Glutamatergic neuron (in vitro differentiated cells): ENCODE data around the gene WDFY1. TPM values are rescaled to one million over a fixed set of nuclear protein-coding genes. Genes with fewer than 3 reads are reported as not detected.

ENCODE experiments used
- DNase-seq: peaks from one replicate; pipeline ENCODE4 v3.0.0; 2022
- H3K27ac Mint-ChIP-seq: one replicate; pipeline ENCODE4 v1.8.0; 2020; ENCODE audit warnings: mild to moderate bottlenecking, mixed read lengths, inconsistent platforms; ENCODE audit not compliant: unreplicated experiment
- H3K27me3 Mint-ChIP-seq: one replicate; pipeline ENCODE4 v1.8.0; 2020; ENCODE audit warnings: mild to moderate bottlenecking, moderate library complexity, mixed read lengths, inconsistent platforms; ENCODE audit not compliant: unreplicated experiment
- H3K36me3 Mint-ChIP-seq: one replicate; pipeline ENCODE4 v1.8.0; 2020; ENCODE audit warnings: mild to moderate bottlenecking, mixed read lengths, inconsistent platforms; ENCODE audit not compliant: unreplicated experiment
- H3K4me1 Mint-ChIP-seq: one replicate; pipeline ENCODE4 v1.8.0; 2020; ENCODE audit warnings: mild to moderate bottlenecking, low read depth, mixed read lengths, inconsistent platforms; ENCODE audit not compliant: unreplicated experiment
- H3K4me3 Mint-ChIP-seq: one replicate; pipeline ENCODE4 v1.8.0; 2020; ENCODE audit warnings: mild to moderate bottlenecking, mixed read lengths, inconsistent platforms; ENCODE audit not compliant: unreplicated experiment
- H3K9me3 Mint-ChIP-seq: one replicate; pipeline ENCODE4 v1.8.0; 2020; ENCODE audit warnings: mild to moderate bottlenecking, moderate library complexity, mixed read lengths, inconsistent platforms; ENCODE audit not compliant: unreplicated experiment
- CTCF ChIP-seq: fragments of 200-600 bp; sonication (generic); IDR thresholded peaks from one replicate; pipeline ENCODE4 v1.5.0; 2021; ENCODE audit not compliant: partially characterized antibody, unreplicated experiment
- total RNA-seq: library from RNA; stranded (reverse); fragmentation: NEBNext Ultra II Directional; extraction: Animal tissue kit (Norgen Biotek cat#: 25700); gene quantifications from one replicate; pipeline ENCODE4 v1.2.1, GENCODE V29; 2021; ENCODE audit not compliant: unreplicated experiment

The WDFY1 gene
- total RNA-seq, 1 donor from 2014 or later: 33.0 TPM

GRCh38 chr2:223841436-223842190 is 103.5 kb downstream of the WDFY1 start:
- Mint-ChIP-seq H3K9me3 (peaks cover 3% of the 10 kb centered on the region), H3K27me3 (peaks cover 2% of the 10 kb centered on the region), H3K4me3 (no peak overlapping the region), H3K4me1 (no peaks in the 10 kb centered on the region), H3K27ac (no peak overlapping the region), H3K36me3 (no peaks in the 10 kb centered on the region)
- TF ChIP-seq CTCF: no peak
- DNase-seq: no peak

- peaks cover 3% of the 10 kb centered on the region for H3K9me3 Mint-ChIP-seq
- H3K4me3 Mint-ChIP-seq: peak within 1 kb of the TSS; percentile 94
These were observed 107.7 kb downstream of the WDFY1 start, which contains the start of gene AP1S3 for GRCh38 chr2:223837287-223838061. AP1S3 (minus strand) TSS chr2:223837582; CDS start chr2:223837450, 132 bp downstream.

GRCh38 chr2:223835701-223836532 is 109.2 kb downstream of the WDFY1 start:
- no peaks in the 10 kb centered on the region for H3K4me1 Mint-ChIP-seq
- H3K4me3 Mint-ChIP-seq: peak overlapping the region; percentile 94
- H3K27me3 Mint-ChIP-seq: peaks cover 2% of the 10 kb centered on the region
- no peak overlapping the region for H3K27ac Mint-ChIP-seq
- H3K36me3 Mint-ChIP-seq: no peaks in the 10 kb centered on the region
- TF ChIP-seq CTCF: no peak
- peaks cover 5% of the 10 kb centered on the region for H3K9me3 Mint-ChIP-seq
- no peak for DNase-seq

More at GRCh38 chr2:223837287-223838061, 107.7 kb downstream of the WDFY1 start, which contains the start of gene AP1S3:
- peak; percentile 75 for DNase-seq
- no peak for TF ChIP-seq CTCF
- H3K36me3 Mint-ChIP-seq: no peaks in the 10 kb centered on the region
- peaks cover 2% of the 10 kb centered on the region for H3K27me3 Mint-ChIP-seq
- H3K4me1 Mint-ChIP-seq: no peaks in the 10 kb centered on the region
- no peak within 1 kb of the TSS for H3K27ac Mint-ChIP-seq

- H3K27me3 Mint-ChIP-seq: peaks cover 2% of the 10 kb centered on the region
- no peak for DNase-seq
- H3K4me3 Mint-ChIP-seq: no peak overlapping the region
- no peaks in the 10 kb centered on the region for H3K36me3 Mint-ChIP-seq
- TF ChIP-seq CTCF: no peak
- no peaks in the 10 kb centered on the region for H3K4me1 Mint-ChIP-seq
- peaks cover 5% of the 10 kb centered on the region for H3K9me3 Mint-ChIP-seq
- H3K27ac Mint-ChIP-seq: no peak overlapping the region
These were observed 110.7 kb downstream of the WDFY1 start for GRCh38 chr2:223834431-223834830.
